NCI-H2081 treated with DMSO at 0.1 percent for 48 hours (cell line): ENCODE measurements around the gene NOP10.
"Not testable (repeated sequence)": the region's sequence is repeated elsewhere in the genome, so short reads cannot be mapped to it uniquely, and the experiment has no call there.

Experiments
- DNase-seq: peaks from one replicate; lab custom pipeline; 2025; lab: John Stamatoyannopoulos, UW

The NOP10 gene

DNA sequence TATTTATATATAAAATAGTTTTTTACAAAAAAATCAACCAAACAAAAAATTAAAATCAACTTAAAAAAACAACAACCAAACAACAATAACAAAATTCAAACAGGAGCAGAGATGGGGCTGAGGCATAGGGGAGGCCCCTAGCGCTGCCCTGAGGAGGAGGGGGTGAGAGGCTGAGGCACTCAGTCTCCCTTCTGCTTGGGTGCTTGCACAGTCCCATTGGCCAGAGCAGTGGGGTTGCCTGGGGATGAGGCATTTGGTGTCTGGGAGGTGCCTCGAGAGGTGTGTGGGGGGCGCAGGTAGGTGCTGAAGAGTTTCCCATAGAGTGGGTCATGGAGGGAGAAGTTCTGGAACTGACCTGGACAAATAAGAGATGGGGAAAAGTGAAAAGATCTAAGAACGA, 16.0 kb upstream of the NOP10 start:
- DNase-seq = no peak

DNA sequence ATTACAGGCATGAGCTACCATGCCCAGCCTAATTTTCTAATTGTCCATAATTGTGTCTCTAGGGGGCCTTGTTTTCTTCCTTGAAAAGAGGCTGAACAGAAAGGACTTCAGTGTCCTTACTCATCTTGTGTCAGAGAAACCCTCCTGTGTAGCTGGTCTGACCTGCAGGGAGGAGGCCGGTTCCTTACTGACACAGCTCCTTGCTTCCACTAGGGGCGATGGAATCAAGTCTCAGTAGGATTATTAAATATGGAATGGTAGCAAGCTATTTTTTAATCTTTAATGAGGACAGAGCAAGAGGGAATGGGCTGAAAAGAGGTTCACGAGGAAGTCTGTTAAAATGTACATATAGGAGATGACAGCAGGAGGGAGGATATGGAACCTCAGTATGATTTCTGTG, 15.4 kb upstream of the NOP10 start:
- DNase-seq = no peak

DNA sequence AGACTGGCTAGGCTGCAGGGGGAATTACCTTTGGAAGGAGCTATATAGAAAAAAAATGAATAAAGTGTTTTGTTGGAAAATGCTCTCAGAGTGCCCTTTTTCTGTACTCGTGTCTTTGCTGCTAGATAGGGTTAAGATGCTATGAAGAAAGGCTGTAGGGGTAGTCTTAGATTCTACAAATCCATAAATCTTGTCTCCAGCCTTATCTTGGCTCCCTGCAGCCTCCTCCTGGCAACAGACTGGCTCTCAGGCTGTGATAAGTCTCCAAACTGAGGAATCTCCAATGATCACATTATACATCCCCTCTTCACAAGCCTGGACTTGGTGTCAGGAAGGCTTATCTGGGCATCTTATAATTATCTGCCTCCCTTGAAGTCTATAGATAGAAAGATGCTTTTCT, 14.7 kb upstream of the NOP10 start:
- no peak for DNase-seq

DNA sequence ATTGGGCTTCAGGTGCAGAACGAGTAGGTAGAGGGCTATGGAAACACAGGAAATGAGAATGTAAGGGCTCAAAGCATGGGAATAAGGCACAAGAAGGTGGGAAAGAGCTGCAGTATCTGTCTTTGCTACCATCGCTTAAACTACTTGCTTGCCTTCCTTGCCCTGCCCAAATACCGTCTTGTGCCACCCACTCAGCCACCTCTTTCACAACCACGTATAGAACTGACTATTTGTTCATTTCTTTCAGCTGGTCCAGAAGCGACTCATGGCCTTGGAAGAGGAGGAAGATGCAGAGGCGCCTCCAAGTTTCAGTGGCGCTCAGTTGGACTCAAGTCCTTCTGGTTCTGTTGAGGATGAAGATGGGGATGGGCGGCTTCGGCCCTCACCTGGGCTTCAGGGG, 12.3 kb upstream of the NOP10 start:
- no peak for DNase-seq

DNA sequence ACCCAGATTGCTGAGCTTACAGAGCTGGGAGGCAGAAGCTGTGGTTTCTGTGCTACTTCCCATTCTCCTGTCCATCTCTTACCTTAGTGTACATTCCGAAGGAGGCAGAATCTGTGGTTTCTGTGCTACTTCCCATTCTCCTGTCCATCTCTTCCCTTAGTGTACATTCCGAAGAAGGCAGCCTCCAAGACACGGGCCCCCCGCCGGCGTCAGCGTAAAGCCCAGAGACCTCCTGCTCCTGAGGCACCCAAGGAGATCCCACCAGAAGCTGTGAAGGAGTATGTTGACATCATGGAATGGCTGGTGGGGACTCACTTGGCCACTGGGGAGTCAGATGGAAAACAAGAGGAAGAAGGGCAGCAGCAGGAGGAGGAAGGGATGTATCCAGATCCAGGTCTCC, 11.3 kb upstream of the NOP10 start:
- no peak for DNase-seq

DNA sequence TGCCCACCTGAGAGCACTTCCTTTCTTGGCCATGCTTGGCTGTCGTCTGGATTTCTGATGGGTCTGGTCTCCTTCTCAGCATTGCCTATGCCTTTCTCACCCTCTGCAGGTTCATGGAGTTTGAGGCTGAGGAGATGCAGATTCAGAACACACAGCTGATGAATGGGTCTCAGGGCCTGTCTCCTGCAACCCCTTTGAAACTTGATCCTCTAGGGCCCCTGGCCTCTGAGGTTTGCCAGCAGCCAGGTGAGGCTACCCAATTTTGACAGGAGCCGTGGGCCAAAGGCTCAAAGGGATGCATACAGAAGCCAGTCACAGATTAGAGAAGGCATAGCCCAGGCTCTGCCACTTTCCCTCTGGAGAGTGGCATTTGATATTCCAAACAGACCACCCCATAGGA, 10.7 kb upstream of the NOP10 start:
- DNase-seq = no peak

DNA sequence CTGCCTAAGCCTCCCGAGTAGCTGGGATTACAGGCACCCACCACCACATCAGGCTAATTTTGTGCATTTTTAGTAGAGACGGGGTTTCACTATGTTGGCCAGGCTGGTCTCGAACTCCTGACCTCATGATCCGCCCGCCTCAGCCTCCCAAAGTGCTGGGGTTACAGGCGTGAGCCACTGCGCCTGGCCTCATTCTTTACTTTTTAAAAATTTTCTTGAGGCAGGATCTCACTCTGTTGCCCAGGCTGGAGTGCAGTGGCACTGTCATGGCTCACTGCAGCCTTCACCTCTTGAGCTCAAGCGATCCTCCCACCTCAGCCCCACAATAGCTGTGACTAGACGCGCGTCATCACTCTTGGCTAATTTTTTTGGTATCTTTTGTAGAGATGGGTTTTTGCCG, 10.1 kb upstream of the NOP10 start:
- DNase-seq = not testable (repeated sequence)

DNA sequence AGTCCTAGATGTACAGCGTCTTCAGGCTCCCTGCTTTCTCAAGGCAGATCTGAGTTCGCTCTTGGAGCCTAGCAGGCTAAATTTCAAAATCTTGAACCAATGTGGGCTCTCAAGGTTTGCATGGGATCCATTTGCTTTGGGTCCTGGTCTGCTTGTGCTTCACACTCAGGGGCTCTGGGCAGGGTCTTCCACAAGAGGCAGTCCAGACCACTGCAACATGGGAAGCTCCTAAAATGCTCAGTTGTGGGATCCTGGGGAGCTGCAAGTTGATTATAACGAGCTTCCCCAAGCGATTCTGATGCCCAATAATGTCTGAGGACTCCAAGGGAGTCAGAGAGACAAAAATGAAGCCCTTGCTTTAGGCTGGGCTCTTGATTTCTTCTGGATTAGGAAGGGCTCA, 6.8 kb upstream of the NOP10 start:
- DNase-seq = no peak

DNA sequence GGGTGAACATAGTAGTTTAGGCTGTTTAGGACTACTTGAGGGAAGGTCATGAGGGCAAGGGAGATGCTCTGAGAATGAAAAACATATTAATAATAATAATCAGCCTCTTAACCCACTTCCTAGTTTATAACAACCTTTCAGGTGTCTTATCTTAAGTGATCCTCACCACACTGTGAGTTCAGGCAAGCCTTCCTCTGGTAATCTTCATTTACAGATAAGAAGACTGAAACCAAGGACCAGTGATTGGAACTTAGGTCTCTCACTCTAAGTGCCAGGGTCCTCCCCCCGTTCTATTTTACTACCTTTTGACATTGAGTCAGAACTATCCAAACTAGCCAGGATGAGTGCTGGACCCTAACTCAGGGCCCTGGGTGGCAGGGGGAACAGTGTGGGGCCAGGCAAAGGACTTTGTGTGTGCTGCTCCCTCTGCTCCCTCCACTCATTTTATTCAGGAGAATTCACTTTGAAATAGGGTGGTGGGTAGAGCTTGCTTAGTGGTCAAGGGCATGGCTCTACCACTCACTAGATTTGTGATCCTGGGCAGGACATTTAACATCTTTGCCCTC, 5.9 kb upstream of the NOP10 start:
- no peak for DNase-seq

DNA sequence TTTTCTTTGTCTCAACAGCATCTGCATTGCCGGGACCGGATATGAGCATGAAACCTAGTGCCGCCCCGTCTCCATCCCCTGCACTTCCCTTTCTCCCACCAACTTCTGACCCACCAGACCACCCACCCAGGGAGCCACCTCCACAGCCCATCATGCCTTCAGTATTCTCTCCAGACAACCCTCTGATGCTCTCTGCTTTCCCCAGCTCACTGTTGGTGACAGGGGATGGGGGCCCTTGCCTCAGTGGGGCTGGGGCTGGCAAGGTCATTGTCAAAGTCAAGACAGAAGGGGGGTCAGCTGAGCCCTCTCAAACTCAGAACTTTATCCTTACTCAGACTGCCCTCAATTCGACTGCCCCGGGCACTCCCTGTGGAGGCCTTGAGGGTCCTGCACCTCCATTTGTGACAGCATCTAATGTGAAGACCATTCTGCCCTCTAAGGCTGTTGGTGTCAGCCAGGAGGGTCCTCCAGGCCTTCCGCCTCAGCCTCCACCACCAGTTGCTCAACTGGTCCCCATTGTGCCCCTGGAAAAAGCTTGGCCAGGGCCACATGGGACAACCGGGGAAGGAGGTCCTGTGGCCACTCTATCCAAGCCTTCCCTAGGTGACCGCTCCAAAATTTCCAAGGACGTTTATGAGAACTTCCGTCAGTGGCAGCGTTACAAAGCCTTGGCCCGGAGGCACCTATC, 5.2 kb upstream of the NOP10 start:
- DNase-seq = no peak

DNA sequence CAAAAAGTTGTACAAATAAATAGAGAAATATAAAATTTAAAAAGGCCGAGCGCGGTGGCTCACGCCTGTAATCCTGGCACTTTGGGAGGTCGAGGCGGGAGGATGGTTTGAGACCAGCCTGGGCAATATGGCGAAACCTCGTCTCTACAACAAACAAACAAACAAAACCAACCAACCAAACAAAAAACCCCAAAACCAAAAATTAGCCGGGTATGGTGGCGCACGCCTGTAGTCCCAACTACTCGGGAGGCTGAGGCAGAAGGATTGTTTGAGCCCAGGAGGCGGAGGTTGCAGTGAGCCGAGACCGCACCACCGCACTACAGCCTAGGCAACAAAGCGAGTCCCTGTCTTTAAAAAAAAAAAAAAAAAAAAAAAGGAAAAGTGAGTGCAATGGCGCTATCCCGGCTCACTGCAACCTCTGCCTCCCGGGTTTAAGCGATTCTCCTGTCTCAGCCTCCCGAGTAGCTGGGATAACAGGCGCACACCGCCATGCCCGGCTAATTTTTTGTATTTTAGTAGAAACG, 661 bp downstream of the NOP10 start:
- not testable (repeated sequence) for DNase-seq

DNA sequence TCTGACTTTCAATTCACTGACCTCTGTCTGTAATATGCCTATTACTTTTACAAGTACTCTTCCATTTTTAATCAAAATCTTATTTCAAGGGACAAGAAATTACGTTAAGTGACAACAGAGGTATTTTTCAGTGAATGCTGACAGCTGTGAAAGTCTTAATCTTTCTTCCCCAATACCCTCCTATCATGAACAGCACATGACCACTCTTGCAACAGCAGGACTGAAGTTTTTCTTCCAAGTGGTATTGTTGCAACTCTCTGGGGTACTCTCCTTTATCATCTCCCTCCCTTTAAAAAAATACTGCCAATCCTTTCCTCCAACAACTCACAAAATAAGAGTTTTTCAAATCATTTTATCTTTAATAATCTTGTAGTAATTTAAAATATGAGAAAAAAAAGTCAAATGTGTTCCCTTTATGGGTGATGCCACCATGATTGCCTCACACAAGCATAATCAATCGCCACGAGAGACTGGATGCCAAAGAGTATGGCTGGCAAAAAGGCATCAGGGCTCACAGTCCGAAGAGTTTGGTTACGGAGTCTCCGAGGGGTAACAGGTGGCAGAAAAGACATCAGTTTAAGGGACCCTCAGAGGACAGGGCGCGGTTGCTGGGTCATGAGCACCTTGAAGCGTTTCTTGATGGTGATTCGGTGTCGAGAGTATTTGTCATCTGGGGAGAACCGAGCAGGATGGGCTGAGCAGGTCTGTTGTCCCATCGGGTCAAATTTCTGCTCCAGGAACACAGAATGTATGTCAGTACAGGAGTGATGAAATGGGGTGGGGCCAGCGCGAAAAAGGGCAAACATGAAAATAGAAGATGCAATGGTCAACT, 1.3 kb downstream of the NOP10 start:
- DNase-seq = no peak

DNA sequence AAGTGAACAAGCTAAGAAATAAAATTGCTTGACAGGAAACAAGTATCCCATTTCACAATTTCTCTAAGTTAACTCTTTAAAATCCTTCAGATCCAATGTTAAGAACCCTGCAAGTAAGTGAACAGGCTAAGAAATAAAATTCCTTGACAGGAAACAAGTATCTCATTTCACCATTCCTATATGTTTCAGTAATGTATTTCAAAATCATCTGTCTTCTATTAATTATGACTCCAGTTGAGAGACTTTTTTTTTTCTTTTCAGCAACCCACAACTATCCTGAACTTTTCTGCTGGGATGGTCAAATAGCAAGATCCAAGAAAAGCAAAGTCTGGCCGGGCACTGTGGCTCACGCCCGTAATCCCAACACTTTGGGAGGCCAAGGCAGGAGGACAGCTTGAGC, 3.0 kb downstream of the NOP10 start:
- no peak for DNase-seq

DNA sequence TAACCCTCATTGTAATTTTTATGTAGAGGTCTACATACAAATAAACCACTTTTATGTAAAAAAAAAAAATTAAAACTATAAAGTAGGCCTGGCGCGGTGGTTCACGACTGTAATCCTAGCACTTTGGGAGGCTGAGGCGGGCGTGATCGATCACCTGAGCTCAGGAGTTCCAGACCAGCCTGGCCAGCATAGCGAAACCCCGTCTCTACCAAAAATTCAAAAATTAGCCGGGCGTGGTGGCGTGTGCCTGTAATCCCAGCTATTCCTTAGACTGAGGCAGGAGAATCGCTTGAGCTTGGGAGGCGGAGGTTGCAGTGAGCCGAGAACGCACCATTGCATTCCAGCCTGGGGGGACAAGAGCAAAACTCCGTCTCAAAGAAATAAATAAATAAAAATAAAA, 4.6 kb downstream of the NOP10 start:
- no peak for DNase-seq

DNA sequence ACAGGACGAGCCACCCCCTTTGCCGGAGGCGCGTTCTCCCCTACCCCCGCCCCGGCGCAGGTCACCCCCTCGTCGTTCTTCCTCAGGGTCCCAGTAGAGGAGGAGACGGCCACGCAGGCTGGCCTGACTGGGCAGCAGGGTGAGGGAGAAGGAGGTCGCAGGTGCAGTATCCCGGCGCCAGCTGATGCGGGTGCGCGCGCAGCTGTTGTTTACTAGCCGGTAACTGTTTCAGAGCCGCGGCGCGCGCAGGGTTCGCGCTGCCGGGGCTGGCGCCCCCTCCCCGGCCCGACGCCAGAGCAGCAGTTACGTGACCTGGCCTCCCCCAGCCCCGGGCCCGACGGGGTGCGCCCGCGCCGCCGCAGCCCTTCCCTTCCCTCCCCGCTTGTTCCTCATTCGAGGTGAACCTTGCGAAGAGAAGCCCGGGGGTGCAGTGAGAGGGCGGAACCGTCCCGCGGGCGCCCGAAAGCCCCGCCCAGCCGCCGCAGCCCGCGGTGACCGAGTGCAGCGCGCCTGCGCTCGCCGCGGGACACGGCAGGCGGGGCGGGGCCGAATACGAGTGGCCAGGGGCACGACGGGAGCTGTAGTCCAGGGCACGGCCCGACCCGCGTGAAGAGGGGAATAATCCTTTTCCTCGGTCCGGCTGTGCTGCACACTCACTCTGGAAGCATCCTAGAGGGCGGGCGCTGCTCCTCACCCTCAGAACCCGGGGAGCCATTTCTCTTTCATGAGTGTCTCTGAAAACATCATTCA, 5.2 kb downstream of the NOP10 start, which contains the start of gene SLC12A6:
TSS of gene SLC12A6 (minus strand) at position 225 of the 750 bp plus-strand sequence. CDS start 1,101 bp downstream, outside the sequence.
- DNase-seq = peak; percentile 42

DNA sequence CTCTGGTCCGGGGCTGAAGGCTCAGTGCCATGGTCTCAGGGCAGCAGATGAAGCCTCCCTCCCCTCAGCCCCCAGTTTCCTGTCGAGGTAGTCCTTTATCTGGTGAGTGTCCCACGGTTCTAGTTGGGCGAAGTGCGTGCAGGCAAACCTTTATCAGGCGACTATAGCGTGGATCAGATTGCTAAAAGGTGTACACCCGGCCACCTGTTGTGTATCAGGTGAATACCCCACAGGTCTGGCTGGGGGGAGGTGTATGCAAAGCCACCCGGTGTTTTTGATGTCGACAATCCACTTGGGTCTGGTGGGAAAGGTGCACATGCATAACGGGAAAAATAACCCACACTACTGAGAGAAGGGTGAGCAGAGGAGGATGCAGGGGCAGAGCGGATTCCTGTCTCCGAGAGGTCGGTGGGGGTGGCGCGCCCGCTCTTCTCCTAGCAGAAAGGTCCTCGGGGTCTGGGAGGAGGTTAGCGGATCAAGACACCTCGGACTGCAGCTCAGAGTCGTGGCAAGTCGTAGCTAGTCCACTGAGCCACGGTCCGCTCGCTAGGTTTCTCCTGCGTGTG, 5.9 kb downstream of the NOP10 start:
- DNase-seq = no peak

DNA sequence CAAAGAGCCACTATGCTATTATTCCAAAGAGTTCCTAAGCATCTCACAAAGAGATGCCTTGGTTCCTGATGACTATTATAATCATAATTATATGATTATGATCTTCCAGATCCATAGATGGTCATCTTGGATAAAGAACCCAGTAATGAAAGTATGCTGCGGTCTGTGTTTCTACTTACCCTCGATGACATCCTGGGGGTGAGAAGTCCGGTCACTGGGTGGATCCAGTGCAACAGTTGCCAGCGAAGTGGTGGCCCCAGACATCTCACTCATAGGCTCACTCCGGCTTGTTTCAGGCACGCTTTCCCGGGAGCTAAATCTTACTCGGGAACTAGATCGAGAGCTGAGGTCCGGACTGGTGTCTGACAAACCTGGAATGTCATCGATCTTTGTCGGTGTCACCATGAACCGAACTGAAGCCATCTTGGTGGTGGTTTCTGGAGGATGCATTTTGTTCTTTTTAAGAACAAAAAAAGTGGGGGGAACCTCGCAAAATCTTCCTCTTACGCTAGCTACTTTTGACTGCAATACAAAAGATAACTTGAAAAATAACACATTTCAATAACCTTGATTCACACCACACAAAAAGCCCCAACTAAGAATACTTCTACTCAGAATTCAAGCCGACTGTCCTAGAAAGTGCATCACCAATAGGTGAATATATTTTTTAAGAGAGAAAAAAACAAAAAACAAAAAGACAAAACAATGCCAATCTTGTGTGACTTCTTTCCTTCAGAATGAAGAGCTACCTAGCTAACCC, 6.5 kb downstream of the NOP10 start:
- no peak for DNase-seq

DNA sequence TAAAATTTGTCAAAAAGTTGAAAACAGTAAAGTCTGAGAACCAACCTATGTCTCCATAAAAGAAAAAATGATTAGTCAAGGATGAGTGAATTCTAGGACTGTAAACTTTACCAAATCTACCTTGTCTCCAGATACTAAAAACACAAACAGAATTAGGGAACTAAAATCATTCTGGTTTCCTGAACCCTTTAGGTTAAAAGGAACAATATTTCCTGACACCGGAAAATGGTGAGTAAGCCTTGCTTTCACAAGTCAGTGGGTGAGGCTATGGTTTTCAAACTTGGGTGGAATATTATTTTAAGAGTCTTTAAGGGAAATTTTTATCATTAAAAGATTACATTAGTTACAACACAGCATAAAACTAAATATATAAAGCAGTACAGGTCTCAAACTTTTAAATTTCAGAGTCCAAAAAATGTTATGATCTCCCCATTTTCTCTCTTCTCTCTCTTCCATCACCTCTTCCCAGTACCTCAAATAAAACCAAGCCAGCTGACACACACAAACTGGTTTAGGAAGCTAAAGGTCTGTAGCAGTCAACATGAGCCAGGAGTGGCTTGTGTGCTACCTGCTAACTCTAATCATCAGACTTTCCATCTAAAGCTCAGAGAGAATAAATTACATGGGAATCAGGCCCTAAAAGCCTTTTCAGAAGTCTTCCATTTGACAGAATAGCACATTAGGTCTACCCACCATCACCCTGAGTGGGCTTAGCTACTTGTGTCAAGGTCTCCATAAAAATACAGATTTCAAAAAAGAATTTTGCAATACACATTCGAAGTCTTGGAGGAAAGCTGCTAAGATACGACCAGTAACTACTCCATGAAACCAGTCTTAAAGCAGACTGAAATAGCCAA, 7.5 kb downstream of the NOP10 start:
- DNase-seq = no peak

DNA sequence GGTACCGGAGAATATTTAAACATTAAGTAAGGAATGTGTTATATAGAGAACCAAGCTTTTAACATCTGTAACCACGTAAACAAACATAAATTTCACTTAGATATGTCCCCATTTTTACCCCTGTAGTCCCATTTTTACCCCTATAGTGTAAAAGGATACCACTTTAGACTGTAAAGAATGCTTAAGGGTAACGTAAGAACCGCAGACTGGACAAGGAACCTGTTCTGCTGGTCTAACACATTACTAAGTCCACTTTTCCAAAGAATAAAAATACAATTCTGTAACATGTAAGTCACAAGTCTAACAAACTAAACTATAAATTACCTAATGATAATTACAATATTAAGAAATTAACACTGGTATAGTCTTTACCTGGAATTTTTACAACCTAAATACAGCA, 8.3 kb downstream of the NOP10 start:
- DNase-seq = no peak

DNA sequence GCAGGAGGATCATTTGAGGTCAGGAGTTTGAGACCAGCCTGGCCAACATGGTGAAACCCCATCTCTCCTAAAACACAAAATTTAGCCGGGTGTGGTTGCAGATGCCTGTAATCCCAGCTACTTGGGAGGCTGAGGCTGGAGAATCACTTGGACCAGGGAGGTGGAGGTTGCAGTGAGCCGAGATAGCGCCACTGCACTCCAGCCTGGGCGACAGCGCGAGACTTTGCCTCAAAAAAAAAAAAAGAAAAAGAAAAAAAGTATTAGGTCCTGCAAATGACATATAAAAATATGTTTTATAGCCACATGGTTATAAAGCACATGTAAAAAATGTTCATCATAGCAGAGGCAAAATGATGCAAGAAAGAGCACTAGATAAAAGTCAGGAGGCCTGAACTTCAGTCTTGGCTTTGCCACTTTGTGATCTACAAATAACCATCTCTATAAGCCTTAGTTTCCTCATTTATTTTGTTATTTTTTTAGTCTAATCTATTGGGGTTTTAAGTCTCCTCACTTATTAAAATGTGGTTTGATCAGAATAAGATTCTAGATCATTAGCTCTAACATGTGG, 10.3 kb downstream of the NOP10 start:
- no peak for DNase-seq
